GM08714 (cell line): Measurements from ENCODE around the gene RTL5.

Experiments used
- H3K4me3 ChIP-seq: fragments of 200-500 bp; sonication (Bioruptor generic); 2 replicates; pipeline ENCODE4 v1.5.1; 2014; ENCODE audit warnings: mild to moderate bottlenecking, low read length, inconsistent platforms
- ZNF274 ChIP-seq: IDR thresholded peaks from 2 replicates; pipeline ENCODE4 v1.6.1; 2012; ENCODE audit warnings: mild to moderate bottlenecking, low read depth, low read length

Gene RTL5

DNA sequence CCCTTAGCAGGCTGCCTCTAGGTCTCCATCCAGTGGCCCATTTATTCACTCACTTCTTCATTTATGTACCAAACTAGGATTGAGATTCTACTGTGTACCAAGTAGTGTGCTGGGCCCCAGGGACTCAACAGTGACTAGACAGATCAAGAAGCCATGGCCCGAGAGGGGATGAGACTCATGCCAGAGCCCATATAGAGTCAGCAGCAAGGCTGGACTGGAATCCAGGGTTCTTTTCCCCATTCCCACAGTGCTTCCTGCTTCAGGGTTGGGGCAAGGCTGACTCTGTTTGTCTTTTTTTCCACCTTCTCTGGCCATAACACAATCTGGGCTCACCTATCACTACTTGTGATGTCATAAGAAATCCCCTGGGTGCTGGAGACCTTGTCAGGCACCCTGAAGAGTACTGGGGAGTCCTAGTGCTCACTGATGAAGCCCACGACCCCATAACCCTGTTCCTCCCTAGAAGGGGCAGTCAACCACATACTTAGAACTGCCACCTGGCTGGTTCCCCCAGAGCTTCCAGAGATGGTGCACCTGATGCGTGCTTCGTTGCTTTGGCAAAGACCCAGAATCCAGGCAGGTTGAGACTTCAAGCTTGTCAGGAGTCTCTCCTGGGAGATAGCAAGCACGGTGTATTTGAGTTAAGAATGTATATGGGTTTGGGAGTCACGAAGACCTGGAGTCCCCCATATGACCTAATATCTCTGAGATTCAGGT, 6.2 kb downstream of the RTL5 start:
- no peak overlapping the region for H3K4me3 ChIP-seq
- TF ChIP-seq ZNF274 = no peak

DNA sequence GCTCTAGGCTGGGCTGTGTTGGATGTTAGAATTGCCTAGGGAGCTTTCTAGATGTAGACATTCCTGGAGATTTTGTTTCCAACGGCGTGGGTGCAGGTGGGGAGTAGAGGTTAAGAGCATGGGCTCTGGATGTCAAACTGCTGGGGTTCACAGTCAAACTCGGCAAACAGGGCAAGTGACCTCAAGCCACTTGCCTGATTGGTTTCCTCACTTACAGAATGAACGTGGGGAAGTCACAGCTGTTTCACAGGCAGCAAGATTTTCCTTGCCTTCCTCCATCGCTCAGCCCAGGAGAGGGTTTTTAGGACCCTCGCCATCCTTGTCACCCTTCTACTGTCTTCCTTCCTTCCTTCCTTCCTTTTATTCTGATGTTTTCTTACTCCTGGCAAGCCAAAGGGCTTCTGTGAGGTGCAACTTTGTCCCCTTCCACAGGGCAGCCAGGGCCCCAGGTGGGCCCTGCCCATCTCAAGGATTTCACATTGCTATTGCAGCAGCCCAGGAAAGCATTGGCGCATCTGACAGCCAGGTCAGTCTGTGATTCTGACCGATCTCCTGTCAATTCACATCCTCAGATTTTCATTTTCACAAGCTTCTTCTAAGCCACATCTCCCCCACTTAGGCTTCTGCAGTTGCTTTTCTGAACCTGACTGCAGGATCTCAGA, 7.0 kb downstream of the RTL5 start:
- H3K4me3 ChIP-seq = no peak overlapping the region
- no peak for TF ChIP-seq ZNF274

DNA sequence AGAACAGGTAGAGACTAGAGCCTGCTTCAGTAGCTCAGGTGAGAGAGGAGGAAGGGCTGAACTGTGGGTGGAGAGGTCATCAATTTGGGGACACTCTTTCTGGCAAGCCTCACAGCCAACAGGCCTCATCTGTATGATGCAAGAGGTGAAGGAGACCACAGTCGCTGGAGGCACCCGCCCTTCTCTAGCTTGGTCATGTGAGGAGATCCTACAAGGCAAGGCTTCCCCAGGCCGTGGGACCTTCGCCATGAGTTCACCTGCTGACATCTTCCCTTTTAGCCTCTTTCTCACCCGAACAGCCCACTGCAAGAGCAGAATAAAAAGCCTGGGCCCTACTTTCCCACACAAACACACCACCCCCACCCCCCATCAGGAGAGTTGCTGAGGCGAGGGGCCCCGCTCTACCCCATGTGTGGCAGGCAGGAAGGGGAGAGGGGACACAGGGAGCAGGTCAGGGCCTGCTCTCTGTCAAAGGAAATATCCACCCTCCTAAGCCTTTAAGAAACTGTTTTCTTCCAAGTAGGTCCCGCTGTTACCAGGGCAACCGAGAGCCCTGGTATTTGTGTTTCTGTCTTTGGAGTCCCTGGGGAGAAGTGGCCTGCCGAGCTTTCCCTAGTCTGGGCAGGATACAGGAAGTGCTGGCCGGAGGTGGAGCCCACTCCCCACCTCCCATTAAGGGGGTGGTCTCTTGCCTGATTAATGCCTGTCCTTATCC, 8.1 kb downstream of the RTL5 start:
- no peak overlapping the region for H3K4me3 ChIP-seq
- TF ChIP-seq ZNF274 = no peak

DNA sequence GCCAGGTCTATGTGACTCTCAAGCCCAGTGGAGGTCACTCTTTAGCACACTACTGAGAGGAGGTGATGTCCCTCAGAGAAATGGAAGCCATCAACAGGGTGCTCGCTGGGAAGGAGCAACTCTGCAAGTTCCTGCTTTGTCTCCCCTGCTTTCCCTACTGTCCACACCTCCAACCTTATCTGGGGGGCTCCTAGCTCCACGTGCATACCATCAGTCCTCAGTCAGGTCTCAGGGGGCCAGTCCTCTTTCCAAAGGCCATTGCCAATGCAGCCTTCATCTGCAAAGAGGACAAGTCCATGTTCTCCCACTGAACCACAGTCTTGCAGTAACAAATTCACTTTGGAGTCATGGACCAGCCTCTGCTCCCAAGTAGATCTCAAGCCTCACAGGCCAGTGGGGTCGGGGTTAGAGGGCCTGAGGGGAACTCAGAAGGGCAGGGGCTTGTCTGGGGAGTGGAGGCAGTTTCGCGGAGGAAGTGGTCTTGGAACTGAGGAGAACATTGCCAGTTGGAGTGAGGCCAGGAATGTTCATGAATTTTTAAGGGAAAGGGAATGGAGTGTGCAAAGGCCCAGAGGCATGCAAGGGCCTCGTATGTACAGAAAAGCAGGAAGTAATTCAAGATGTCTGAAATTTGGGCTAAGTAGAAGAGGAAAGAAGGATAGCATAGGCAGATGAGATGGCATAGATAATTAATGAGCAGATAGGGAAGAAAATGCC, 8.9 kb downstream of the RTL5 start:
- H3K4me3 ChIP-seq = no peak overlapping the region
- no peak for TF ChIP-seq ZNF274

DNA sequence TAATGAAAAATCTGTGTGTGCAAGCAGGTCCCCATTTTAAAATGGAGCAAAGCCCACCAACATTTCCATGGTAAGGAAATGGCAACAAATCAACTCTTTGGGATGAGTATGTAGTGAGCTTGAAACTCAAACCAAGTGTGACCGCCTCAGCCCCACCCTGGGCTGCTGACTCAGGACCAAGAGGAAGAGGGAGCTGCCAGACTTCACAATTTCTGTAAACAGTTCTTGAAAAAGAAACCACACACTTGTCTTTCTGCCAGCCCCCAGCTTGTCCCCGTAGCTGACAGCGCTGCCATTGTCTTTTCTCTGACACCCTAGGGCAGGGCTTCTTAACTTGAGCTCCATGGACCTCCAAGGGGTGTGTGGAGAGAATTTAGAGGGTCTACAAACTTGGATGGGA, 10.3 kb downstream of the RTL5 start:
- no peak overlapping the region for H3K4me3 ChIP-seq
- TF ChIP-seq ZNF274 = no peak

DNA sequence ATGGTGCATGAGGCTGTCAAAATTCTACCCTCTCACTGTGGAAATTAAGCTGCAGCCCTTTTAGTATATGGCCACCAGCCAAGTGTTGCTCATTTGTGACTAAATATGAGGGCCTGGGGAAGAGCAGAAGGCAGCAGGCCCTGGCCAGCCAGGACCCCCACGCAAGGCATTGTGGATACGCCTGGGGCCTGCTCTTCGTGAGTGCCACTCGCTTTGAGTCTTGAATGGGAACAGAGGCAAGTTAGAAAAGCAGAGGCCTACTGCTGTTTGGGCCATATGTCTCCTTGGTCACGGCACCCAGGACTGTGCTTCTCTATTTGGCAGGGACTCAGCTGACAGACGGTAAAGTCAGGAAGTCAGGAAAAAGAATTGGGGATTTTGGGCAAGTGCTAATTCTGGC, 10.9 kb downstream of the RTL5 start:
- no peak for TF ChIP-seq ZNF274
- H3K4me3 ChIP-seq = no peak overlapping the region

DNA sequence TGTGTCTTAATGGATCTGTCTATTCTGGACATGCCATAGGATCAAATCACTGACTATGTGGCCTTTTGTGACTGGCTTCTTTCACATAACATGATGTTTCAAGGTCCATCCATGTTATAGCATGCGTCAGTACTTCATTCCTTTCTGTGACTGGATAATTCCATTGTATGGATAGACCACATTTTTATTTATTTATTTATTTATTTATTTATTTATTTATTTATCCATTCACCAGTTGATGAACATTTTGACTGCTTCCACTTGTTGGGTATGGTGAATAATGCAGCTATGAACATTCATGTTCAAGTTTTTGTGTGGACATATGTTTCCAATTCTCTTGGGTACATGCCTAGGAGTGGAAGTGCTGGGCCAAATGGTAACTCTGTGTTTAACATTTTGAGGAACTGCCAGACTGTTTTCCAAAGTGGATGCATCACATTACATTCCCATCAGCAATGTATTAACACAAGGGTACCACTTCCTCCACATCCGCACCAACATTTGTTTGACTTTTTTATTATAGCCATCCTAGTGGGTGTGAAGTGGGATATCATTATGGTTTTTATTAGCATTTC, 14.0 kb downstream of the RTL5 start:
- TF ChIP-seq ZNF274 = no peak
- no peak overlapping the region for H3K4me3 ChIP-seq

DNA sequence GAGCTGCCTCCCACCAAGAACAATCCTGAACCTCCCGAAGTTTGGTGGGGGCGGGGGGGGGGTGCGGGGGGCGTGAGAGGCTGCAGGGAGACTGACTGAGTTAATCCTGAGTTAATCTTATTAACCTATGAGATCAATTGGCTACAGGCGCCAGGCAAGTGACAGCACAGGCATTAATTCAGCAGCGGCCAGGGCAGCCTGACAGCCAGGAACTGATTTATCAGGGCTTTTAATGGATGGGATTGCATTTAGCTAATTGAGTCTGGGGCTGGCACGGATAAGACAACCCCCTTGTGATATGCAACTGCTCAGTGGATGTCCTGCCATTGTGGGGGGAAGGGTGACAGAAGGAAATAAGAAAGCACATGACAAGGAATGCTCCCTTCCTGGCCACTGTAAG, 16.3 kb downstream of the RTL5 start:
- no peak overlapping the region for H3K4me3 ChIP-seq
- TF ChIP-seq ZNF274 = no peak

DNA sequence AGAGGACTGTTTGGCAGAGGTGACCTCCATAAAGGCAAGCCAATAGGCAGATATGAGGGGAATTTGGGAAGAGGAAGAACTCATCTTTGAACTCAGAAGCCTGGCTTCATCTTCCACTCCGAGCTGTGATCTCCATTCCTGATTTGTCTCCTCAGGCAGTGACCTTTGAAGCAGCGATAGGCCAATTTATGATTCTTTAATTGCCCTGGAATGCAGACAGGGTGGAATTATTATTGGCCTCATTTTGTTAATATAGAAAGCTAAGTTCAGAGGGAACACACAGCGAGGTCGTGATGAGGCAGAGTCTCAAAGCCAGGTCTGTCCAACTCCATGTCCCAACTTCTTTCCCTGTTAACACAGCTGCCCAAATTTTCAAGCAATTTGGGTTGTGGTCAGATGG, 16.9 kb downstream of the RTL5 start:
- no peak overlapping the region for H3K4me3 ChIP-seq
- TF ChIP-seq ZNF274 = no peak

DNA sequence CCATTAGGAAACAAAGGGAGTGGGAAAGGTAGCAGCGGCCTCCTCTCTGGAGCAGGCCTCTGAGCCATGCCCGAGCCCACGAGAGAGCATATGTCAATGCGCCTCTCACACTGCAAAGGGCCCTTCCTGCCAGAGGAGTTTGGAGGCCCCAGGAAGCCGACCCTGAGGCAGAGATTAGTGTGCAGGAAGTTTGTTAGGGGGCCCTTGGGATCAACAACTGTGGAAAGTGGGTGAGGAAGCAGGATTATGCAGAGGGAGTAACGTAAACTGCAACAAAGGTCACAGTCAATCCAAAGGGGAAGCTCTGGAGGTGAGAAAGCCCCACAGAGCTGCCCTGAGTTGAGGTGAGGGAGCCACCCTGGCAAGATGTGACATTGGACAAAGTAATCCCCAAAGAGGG, 17.4 kb downstream of the RTL5 start:
- no peak for TF ChIP-seq ZNF274
- no peak overlapping the region for H3K4me3 ChIP-seq

DNA sequence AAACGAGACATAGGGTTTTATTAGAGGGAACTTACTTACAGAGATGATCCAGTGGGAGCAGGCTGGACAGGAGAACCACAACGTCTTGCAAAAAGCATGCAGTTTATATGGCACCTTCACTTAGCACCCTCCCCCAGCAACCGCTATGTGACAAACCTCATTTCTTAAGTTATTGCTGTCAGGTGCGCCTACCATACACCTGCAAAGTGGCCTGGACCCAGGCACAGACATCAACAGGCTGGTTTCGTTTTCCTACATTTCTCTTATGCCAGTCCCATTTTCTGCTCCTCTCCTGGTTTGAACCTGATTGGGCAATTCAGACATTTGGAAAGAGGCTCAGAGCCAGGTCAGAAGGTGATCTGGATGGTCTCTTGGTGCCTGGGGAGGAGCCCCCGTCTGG, 18.3 kb downstream of the RTL5 start:
- H3K4me3 ChIP-seq = no peak overlapping the region
- no peak for TF ChIP-seq ZNF274

DNA sequence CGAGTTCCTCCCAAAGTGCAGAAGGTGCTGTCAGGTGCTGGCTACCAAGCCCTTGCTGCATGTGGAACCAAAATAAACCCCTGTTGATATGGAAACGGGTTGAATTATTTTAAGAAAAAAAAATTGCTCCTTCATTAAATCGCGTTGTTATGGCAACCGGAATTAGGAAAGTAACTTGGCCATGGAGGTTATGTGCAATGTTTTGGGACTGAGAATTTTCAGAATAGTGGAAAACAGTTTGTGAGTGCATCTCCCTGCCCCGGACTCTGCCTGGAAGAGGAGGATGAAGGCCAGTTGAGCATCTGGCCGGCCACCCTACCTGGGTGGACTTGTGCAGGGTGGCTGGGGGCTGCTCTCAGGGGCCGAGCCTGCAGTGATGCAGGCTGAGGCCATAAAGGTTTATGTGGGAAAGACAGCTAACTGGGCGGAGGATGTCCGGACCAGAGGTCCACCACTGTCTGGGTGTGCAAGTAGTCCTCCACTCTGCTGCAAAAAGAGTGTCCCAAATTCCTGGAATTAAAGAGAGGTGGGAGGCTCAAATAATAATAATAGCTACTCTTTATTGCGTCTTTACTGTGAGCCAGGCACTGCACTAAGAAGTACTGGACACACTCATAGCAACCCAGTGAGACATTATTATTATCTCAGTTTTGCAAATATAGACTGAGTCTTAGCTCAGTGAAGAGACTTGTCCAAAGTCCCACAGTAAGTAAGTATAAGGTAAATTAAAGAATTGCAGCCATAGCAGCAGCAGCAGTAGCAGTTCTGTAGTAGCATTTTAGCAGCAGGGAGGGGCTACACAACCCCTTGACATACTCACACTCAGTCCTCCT, 20.6 kb downstream of the RTL5 start:
- no peak overlapping the region for H3K4me3 ChIP-seq
- TF ChIP-seq ZNF274 = no peak
